Mesendoderm (in vitro differentiated cells): Measurements from ENCODE around the gene TACC3.

Source experiments
- DNase-seq: peaks from one replicate; pipeline ENCODE4 v3.0.0; 2013
- H2AK5ac ChIP-seq: 2 replicates; pipeline ENCODE4 v1.6.1; 2013; ENCODE audit warnings: low read length, inconsistent platforms
- H2BK120ac ChIP-seq: 2 replicates; pipeline ENCODE4 v1.6.1; 2013; ENCODE audit warnings: low read depth, mild to moderate bottlenecking, low read length, moderate library complexity, mixed read lengths
- H2BK15ac ChIP-seq: replicated peaks from 2 replicates; pipeline ENCODE4 v1.6.1; 2013; ENCODE audit warnings: low read depth, mild to moderate bottlenecking, moderate library complexity
- H2BK5ac ChIP-seq: 2 replicates; pipeline ENCODE4 v1.6.1; 2013; ENCODE audit warnings: low read length, inconsistent platforms
- H3K18ac ChIP-seq: 2 replicates; pipeline ENCODE4 v1.6.1; 2013; ENCODE audit warnings: mild to moderate bottlenecking, low read length, mixed read lengths
- H3K23ac ChIP-seq: one replicate; pipeline ENCODE4 v1.6.1; 2013; ENCODE audit warnings: low read length
- H3K27ac ChIP-seq: 2 replicates; pipeline ENCODE4 v1.5.1; 2013; ENCODE audit warnings: low read depth, mild to moderate bottlenecking, inconsistent platforms, low read length, moderate library complexity
- H3K27me3 ChIP-seq: 2 replicates; pipeline ENCODE4 v1.6.1; 2013; ENCODE audit warnings: low read length, control low read depth, mild to moderate bottlenecking, inconsistent platforms; ENCODE audit not compliant: insufficient read depth, poor library complexity
- H3K36me3 ChIP-seq: 2 replicates; pipeline ENCODE4 v1.6.1; 2013; ENCODE audit warnings: low read length, inconsistent platforms; ENCODE audit not compliant: control insufficient read depth, insufficient read depth
- H3K4ac ChIP-seq: one replicate; pipeline ENCODE4 v1.6.1; 2013; ENCODE audit warnings: low read depth, mild to moderate bottlenecking, low read length, moderate library complexity
- H3K4me1 ChIP-seq: 2 replicates; pipeline ENCODE4 v1.6.1; 2013; ENCODE audit warnings: low read depth, low read length, inconsistent platforms; ENCODE audit not compliant: control insufficient read depth
- H3K4me2 ChIP-seq: 2 replicates; pipeline ENCODE4 v1.6.1; 2013; ENCODE audit warnings: low read length
- H3K4me3 ChIP-seq: 2 replicates; pipeline ENCODE4 v1.5.1; 2013; ENCODE audit warnings: mild to moderate bottlenecking, low read length
- H3K56ac ChIP-seq: one replicate; pipeline ENCODE4 v1.6.1; 2013; ENCODE audit warnings: low read length
- H3K79me1 ChIP-seq: 2 replicates; pipeline ENCODE4 v1.6.1; 2013; ENCODE audit warnings: low read length, inconsistent platforms
- H3K79me2 ChIP-seq: 2 replicates; pipeline ENCODE4 v1.6.1; 2013; ENCODE audit warnings: mild to moderate bottlenecking, low read length; ENCODE audit not compliant: control insufficient read depth, insufficient read depth
- H3K9ac ChIP-seq: 2 replicates; pipeline ENCODE4 v1.6.1; 2013; ENCODE audit warnings: low read length, inconsistent platforms
- H4K5ac ChIP-seq: one replicate; pipeline ENCODE4 v1.6.1; 2013; ENCODE audit warnings: low read length
- H4K8ac ChIP-seq: one replicate; pipeline ENCODE4 v1.6.1; 2013; ENCODE audit warnings: low read depth, mild to moderate bottlenecking, control low read depth, low read length, moderate library complexity
- WGBS: extraction: QIAGEN DNeasy Blood & Tissue Kit; methylation state at CpG from one replicate; pipeline ENCODE4 v1.1.7; 2013; ENCODE audit warnings: low lambda C conversion rate, missing lambda C conversion rate; ENCODE audit not compliant: insufficient coverage; ENCODE audit errors: extremely low coverage; 5-methylcytosine and 5-hydroxymethylcytosine counted together

Gene TACC3

GRCh38 chr4:1783970-1784369 is 62.6 kb downstream of the TACC3 start:
- no peak overlapping the region for H2BK120ac ChIP-seq

GRCh38 chr4:1784395-1784788 is 63.1 kb downstream of the TACC3 start:
- Histone ChIP-seq H2AK5ac (no peak overlapping the region), H2BK120ac (no peak overlapping the region), H3K4me1 (no peaks in the 10 kb centered on the region), H3K79me1 (no peaks in the 10 kb centered on the region), H3K9ac (no peak overlapping the region), H3K23ac (no peak overlapping the region), H3K18ac (no peak overlapping the region), H3K56ac (no peak overlapping the region), H3K4me2 (no peak overlapping the region), H3K4me3 (no peak overlapping the region), H2BK15ac (no peak overlapping the region), H4K5ac (no peak overlapping the region), H3K27ac (no peak overlapping the region), H3K79me2 (no peaks in the 10 kb centered on the region), H3K36me3 (no peaks in the 10 kb centered on the region), H2BK5ac (no peak overlapping the region), H3K4ac (no peak overlapping the region), H3K27me3 (no peaks in the 10 kb centered on the region), H4K8ac (no peak overlapping the region)
- no CpG with 5 or more reads among the region's 10 CpGs for WGBS
- no peak for DNase-seq

More at GRCh38 chr4:1783970-1784369, 62.6 kb downstream of the TACC3 start:
- Histone ChIP-seq H3K27ac (no peak overlapping the region), H2AK5ac (no peak overlapping the region), H3K27me3 (no peaks in the 10 kb centered on the region), H3K79me2 (no peaks in the 10 kb centered on the region), H4K5ac (no peak overlapping the region), H3K9ac (no peak overlapping the region), H3K23ac (peak overlapping the region; percentile 85), H3K4me2 (no peak overlapping the region), H2BK5ac (no peak overlapping the region), H3K79me1 (no peaks in the 10 kb centered on the region), H2BK15ac (no peak overlapping the region), H3K4me3 (no peak overlapping the region), H3K4ac (no peak overlapping the region), H3K36me3 (no peaks in the 10 kb centered on the region), H3K56ac (no peak overlapping the region), H4K8ac (no peak overlapping the region), H3K18ac (no peak overlapping the region), H3K4me1 (no peaks in the 10 kb centered on the region)
- DNase-seq: no peak
- WGBS: no CpG with 5 or more reads among the region's 12 CpGs

- H4K5ac ChIP-seq: no peak overlapping the region
- no CpG with 5 or more reads among the region's 17 CpGs for WGBS
- no peaks in the 10 kb centered on the region for H3K79me1 ChIP-seq
- no peak overlapping the region for H4K8ac ChIP-seq
- no peak for DNase-seq
- no peak overlapping the region for H2BK120ac ChIP-seq
- no peak overlapping the region for H3K27ac ChIP-seq
- H3K36me3 ChIP-seq: no peaks in the 10 kb centered on the region
- H2BK5ac ChIP-seq: no peak overlapping the region
- H3K4me1 ChIP-seq: no peaks in the 10 kb centered on the region
- no peak overlapping the region for H3K4me2 ChIP-seq
- no peak overlapping the region for H3K4me3 ChIP-seq
- H2AK5ac ChIP-seq: no peak overlapping the region
- H3K9ac ChIP-seq: no peak overlapping the region
- no peaks in the 10 kb centered on the region for H3K27me3 ChIP-seq
- H3K56ac ChIP-seq: peak overlapping the region; percentile 25
- H3K18ac ChIP-seq: no peak overlapping the region
- H2BK15ac ChIP-seq: no peak overlapping the region
- no peak overlapping the region for H3K23ac ChIP-seq
- no peak overlapping the region for H3K4ac ChIP-seq
- H3K79me2 ChIP-seq: no peaks in the 10 kb centered on the region
Observed at GRCh38 chr4:1784789-1785591, 63.7 kb downstream of the TACC3 start.

GRCh38 chr4:1785592-1785991 is 64.3 kb downstream of the TACC3 start:
- Histone ChIP-seq H2BK120ac (no peak overlapping the region), H4K8ac (no peak overlapping the region), H3K18ac (no peak overlapping the region), H2BK15ac (no peak overlapping the region), H3K4me1 (no peaks in the 10 kb centered on the region), H2BK5ac (no peak overlapping the region), H3K23ac (no peak overlapping the region), H3K4me2 (no peak overlapping the region), H3K36me3 (no peaks in the 10 kb centered on the region), H4K5ac (no peak overlapping the region), H3K56ac (no peak overlapping the region), H3K79me2 (no peaks in the 10 kb centered on the region), H3K27me3 (no peaks in the 10 kb centered on the region), H3K9ac (no peak overlapping the region), H2AK5ac (no peak overlapping the region), H3K27ac (no peak overlapping the region), H3K4me3 (no peak overlapping the region), H3K4ac (no peak overlapping the region), H3K79me1 (no peaks in the 10 kb centered on the region)
- no CpG with 5 or more reads among the region's 11 CpGs for WGBS
- no peak for DNase-seq

DNA sequence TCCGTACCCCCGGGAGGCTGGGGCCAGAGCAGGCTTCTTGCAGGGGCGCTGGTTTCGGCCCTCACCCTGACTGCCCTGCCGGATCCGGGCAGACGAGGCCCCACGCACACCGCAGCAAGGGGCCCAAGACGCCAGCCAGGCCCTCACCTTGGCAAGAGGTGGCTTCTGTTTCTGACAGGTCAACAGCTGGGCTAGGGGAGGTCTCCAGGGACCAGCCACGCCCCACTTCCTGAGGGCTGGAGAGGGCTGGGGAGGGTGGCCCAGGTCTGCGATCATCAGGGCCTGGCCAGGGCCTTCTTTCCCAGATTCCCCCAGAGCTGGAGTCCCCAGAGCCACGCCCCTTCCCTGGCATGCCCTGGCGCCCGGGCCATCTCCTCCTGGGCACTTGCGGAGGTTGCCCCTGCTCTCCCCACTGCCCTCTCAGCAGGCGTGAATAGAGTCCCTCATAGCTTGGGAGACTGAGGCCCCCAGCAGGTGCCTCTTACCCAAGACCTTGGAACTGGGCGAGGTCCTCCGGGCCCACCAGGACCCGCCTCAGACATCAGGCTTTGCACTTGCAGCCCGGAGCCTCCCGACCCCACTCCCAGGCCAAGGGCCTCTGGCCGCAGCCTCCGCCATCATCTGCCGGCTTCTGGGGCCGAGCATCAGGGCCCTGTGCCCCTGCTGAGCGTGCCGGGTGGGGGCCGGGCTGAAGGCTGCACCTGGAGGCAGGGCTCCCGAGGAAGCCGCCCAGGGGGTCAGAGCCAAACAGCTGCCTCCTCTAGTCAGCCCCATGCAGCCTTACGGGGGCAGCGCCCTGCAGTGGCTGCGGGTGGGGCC is 65.4 kb downstream of the TACC3 start:
- Histone ChIP-seq H3K4me1 (no peaks in the 10 kb centered on the region), H3K23ac (no peak overlapping the region), H3K27ac (no peak overlapping the region), H3K27me3 (no peaks in the 10 kb centered on the region), H3K36me3 (no peaks in the 10 kb centered on the region), H2BK15ac (no peak overlapping the region), H4K8ac (no peak overlapping the region), H3K79me2 (no peaks in the 10 kb centered on the region), H2BK120ac (no peak overlapping the region), H2BK5ac (no peak overlapping the region), H3K4ac (no peak overlapping the region), H3K9ac (no peak overlapping the region), H3K56ac (no peak overlapping the region), H3K4me2 (no peak overlapping the region), H3K4me3 (no peak overlapping the region), H4K5ac (no peak overlapping the region), H3K18ac (no peak overlapping the region), H2AK5ac (no peak overlapping the region), H3K79me1 (no peaks in the 10 kb centered on the region)
- no peak for DNase-seq
- no CpG with 5 or more reads among the region's 34 CpGs for WGBS
